Glomerular endothelial cell (primary cell): Measurements from ENCODE around the gene TMEM184C. TPM values are rescaled to one million over a fixed set of nuclear protein-coding genes. Genes with fewer than 3 reads are reported as not detected.

Source experiments
- DNase-seq: peaks from one replicate; pipeline ENCODE4 v3.0.0-alpha.2; 2011; ENCODE audit warnings: low read depth, low spot score; ENCODE audit errors: extremely low read depth
- total RNA-seq: library from RNA; depleted of rRNA; stranded (reverse); fragments of >200 nt; gene quantifications from 2 replicates; pipeline ENCODE4 v1.2.3, GENCODE V29; 2015

The TMEM184C gene
- total RNA-seq, 1 donor from 2014 or later, result 20.0 TPM

DNA sequence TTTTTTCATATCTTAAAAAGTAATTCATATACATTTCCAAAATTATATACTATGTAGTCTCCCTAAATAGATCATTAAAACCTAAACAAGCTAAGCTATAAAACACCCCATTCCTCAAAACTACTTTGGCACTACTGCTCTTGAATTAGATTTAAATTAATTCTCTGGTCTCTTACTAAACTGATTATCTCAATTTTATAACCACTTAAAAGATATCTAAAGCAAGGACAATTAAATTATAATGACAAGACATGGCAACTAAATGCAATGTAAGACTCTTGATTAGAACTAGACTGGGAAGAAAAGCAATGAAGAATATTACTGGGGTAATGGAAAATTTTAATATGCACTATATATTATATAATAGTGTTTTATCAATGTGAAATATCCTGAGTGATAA lies 27.9 kb downstream of the TMEM184C start:
- no peak for DNase-seq

DNA sequence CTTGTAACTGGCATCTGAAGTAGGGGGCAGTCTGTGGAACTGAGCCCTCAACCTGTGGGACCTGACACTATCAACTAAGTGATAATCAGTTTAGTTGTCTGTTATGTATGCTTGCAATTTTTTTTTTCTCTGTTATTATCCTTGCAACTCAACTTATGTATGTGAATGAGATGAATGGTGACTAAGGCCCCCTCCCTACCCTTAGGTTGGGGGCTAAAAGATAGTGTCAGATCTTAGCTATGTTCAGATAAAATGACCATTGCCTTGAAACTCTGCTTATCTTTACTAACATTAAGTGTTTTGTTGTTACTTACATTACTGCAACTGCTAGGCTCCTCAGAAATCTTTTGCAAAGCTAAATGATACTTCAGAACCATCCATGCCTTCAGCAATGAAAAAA lies 31.5 kb downstream of the TMEM184C start:
- no peak for DNase-seq

DNA sequence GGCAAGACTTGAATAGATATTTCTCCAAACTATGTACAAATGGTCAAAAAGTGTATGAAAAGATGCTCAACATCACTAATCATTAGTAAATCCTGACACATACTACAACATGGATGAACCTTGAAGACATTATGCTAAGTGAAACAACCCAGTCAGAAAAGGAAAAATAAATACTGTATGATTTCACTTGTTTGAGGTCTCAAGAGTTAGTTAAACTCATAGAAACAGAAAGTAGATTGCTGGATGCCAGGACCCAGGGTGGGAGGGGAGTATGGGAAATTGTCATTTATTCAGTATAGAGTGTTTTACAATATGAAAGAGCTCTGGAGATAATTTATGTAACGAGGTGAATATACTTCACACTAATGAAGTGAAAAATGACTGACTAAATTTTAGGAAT lies 34.4 kb downstream of the TMEM184C start:
- DNase-seq, result no peak

DNA sequence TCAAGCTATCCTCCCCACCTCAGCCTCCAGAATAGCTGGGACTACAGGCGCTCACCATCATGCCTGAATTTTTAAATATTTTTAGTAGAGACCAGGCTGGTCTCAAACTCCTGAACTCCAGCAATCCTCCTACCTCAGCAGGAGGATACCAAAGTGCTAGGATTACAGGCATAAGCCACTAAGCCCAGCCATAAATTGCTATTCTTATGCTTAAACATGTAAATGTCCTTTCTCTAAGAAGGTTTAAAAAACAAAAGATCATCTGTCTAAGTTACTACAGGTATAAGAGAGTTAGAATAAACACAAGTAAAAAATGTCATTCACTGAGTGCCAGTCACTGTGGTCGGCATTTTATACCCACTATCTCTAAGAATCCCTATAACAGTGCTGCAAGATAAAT lies 38.4 kb downstream of the TMEM184C start:
- no peak for DNase-seq

DNA sequence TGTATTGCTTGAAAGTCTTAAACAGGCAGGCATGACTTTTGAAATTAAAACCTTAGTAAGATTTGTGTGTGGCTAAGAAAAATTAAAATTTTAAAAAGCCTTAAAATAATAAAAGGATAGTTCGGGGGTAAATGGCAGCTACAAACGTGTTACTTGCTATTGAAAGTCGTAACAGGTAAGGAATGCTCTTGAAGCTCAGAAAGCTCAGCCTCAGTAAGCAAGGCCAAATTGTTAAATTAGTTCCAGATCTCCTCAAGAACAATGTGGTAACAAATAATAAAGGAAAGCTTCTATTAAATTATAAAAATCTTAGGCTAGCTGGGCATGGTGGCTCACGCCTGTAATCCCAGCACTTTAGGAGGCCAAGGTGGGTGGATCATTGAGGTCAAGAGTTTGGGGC lies 41.3 kb downstream of the TMEM184C start:
- no peak for DNase-seq

DNA sequence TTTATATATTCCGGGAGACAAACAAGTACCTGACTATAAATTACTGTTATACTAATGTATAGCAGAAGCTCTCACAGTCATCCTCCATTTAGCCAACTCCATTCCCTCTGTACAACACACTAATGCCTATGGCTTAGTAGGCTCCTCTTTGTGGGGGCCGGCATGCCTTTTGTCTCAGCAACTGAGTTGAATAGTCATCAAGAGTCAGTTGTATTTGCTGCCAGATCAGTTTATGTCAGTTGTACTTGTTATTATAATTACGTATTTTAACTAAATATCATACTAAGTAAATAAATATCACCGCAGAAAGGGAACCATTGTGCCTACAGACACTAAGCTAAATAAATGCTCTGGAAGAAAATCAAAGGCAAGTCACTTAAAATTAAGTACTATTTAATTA lies 56.9 kb downstream of the TMEM184C start:
- no peak for DNase-seq

GRCh38 chr4:147674496-147674895 lies 57.3 kb downstream of the TMEM184C start:
- DNase-seq, result no peak

DNA sequence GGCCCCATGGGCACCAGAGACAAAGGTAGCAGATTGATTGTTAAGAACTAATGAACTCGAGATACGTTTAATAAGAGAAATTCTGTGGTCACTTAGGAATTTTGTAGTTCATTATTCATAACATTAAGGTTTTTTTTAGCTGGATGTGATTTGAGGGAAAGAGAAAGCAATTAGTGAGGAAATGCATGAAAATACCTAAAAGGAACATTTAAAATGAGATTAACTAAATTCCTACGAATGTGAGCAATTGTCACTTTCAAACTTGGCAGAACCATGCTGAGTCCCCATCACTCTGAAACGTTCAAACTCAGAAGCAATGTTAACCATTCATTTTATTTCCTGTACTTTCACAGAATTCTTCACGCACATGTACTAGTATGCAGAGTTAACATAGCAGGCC lies 60.9 kb downstream of the TMEM184C start:
- DNase-seq, result no peak

DNA sequence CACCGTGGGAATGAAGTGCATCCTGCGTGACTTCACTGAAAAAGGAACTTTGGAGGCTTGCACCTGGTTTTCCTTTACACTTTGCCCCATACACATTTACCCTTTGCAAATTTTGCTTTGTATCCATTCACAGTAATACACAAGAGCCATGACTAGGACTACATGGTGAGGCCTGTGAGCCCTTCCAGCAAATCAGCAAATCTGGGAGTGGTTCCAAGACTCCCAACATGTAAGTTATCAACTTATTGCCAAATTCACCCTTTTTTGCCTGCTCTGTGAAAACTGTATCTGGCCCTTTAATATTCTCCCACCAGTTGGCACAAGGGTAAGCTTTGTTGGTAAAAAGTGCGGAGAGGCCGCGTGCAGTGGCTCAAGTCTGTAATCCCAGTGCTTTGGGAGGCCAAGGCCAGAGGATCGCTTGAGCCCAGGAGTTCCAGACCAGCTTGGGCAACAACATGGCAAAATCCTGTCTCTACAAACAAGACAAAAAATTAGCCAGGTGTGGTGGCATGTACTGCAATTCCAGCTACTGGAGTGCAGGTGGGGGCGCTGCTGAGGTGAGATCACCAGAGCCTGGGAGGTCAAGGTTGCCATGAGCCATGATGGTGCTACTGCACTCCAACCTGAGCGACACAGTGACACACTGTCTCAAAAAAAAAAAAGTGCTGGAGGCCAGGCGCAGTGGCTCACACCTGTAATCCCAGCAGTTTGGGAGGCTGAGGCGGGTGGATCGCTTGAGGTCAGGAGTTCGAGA lies 61.8 kb downstream of the TMEM184C start:
- DNase-seq, result no peak

DNA sequence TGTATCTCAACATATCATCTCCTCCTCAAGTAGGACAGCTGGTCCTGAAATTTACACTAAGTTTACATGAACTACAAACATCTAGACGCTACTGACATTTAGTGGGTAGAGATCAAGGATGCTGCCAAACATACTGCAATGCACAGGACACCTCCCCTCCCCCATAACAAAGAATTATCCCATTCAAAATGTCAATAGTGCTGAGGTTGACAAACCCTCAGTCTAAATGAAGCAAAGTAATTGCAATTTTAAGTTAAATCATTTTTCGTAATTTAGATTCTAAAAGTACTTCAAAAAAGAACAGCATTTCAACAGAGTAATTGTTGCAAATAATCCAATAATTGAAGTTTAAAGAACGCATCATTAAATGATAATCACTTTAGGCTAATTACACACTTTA lies 65.6 kb downstream of the TMEM184C start:
- DNase-seq, result no peak

GRCh38 chr4:147683188-147683591 lies 66.0 kb downstream of the TMEM184C start:
- DNase-seq, result no peak

GRCh38 chr4:147683717-147684700 lies 66.8 kb downstream of the TMEM184C start, which contains the start of gene PRMT9:
Gene PRMT9 (minus strand): TSS chr4:147684163. CDS start chr4:147683987, 176 bp downstream.
- no peak for DNase-seq

DNA sequence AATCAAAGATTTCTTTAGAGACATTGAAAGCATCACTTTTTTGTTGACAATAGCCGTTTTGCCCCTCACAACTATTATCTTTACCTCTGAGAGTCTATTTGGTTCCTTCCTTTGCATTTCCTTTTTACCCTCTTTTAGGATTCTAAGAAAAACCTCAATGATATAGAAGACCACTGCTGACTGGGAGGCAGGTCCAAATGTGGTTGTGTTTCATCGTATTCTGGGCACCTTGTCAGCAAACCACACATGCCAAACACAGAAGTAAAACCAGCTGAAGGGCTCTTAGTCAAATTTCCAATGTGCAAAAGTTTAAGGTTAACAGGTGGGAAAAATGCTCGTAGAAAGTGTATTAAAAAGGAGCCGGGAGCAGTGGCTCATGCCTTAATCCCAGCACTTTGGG lies 71.9 kb downstream of the TMEM184C start:
- no peak for DNase-seq

GRCh38 chr4:147691820-147692219 lies 74.6 kb downstream of the TMEM184C start:
- DNase-seq, result no peak

- no peak for DNase-seq
These were observed 76.0 kb downstream of the TMEM184C start for GRCh38 chr4:147693218-147693617.

DNA sequence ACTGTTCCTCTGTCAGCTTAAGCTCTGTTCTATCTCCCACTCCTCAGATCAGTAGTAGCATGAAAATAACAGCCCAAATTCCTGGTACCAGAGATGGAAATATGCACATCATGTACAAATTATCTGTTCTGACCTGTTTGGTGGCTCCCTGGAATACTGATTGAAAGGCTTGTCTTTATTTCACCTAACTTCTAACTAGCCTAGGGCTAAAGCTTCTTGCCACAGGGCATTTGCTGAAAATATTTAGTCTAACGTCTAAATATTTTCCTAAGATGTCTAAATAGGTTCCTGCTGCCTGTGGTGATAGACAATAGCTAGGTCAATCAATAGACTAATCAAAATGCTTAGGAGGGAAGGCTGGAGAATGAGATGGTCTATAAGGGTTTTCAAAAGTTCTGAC lies 79.7 kb downstream of the TMEM184C start:
- DNase-seq, result no peak

DNA sequence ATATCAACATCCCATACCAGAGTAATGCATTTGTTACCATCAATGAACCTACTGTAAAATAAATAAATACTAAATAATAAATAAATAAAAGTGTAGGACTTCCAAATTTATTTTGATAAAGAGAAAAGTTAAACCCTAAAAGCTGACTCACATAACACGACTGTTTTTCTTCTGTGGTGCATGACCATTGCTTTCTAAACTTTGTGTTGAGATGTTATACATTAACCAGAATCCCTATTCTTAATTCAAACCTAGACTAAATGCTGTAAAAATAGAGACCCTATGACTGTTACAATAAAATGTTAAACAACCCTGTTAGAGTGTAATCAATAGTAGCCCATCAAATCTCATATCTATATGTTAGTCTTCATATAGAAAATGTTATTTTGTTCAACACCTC lies 87.6 kb downstream of the TMEM184C start:
- no peak for DNase-seq

- no peak for DNase-seq
These were observed 90.9 kb downstream of the TMEM184C start for GRCh38 chr4:147707892-147708672.

DNA sequence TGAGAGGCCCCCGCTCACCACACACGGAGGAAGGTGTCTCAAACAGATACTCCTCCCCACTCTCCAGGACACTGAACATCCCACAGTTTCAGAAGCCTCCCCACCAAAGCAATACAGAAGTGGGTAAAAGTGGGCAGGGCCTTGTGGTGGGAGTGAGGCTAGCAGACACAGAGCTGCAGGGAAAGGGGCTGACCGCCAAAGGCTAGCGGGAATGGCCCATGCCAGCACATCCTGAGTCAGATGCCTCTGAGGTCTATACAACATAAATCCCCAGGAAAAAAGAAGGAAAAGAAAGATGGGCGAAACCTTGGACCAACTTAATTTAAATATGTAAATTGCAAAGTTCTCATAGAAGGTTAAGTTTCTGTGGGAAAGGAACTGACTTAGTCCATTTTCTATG lies 92.8 kb downstream of the TMEM184C start:
- no peak for DNase-seq

DNA sequence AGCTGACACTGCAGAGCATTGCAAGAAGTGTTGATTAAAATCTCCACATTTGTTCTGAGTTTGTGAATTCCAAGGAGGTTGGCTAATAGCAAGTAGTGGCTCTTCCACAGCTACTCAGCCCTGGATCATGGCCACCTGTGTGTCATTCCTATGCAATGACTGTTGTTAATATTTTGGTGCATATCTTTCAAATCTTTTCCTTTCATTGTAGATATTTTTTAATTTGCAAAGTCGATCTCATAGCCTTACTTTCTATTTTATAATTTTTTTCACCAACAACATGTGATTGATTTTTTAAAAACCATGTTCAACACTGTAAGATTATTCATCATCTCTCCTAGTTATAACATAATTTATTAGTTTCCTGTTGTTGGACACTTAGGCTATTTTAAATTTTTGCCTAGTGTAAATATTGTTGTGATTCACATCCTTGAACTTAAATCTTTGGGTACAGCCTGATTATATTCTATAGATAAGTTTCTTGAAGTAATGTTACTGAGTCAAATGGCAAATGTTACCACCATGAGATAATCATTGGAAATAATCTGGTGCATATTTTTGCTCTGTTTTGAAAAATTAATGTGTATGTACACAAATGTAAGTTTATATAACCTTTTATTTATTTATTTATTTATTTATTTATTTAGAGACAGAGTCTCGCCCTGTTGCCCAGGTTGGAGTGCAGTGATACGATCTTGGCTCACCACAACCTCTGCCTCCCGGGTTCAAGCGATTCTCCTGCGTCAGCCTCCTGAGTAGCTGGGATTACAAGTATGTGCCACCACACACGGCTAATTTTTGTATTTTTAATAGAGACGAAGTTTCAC lies 97.6 kb downstream of the TMEM184C start:
- DNase-seq, result no peak
